Measurements from ENCODE around the gene GCKR. TPM values are rescaled to one million over a fixed set of nuclear protein-coding genes. Genes with fewer than 3 reads are reported as not detected.

The GCKR gene
- total and polyA plus RNA-seq, 2 donors (not counting 3 experiments of a cell fraction or from before 2014, with no cell fraction given), result 0.27 to 0.52 TPM

GRCh38 chr2:27561060-27561459 lies 64.4 kb downstream of the GCKR start:
- no peaks in the 10 kb centered on the region for H3K36me3 ChIP-seq (ENCODE audit: control insufficient read depth in 2 of 2, extremely low read depth in 1 of 2, insufficient read depth in 2 of 2, low read length in 2 of 2)
- POLR2A ChIA-PET, result no interaction called here
- intact Hi-C loops (cut with micrococcal nuclease), result no loop called here
- no peak overlapping the region for H2AFZ ChIP-seq (ENCODE audit: low read depth, low read length)
- H3K27ac ChIP-seq (ENCODE audit: insufficient read depth, low read depth, low read length), result no peak overlapping the region
- dilution Hi-C loops (cut with MboI; ENCODE audit: extremely low pct_ligation_motif_present, low sequenced_read_pairs), result no loop called here
- no peaks in the 10 kb centered on the region for H4K20me1 ChIP-seq (replicated peaks; ENCODE audit: control insufficient read depth, extremely low read depth, insufficient read depth, low read length)
- CTCF ChIA-PET, result no interaction called here
- no peaks in the 10 kb centered on the region for H3K9me3 ChIP-seq (replicated peaks; ENCODE audit: control insufficient read depth, insufficient read depth, low read length)
- H3K4me2 ChIP-seq (ENCODE audit: insufficient read depth, low read length), result no peak overlapping the region
- FAIRE-seq (no peak), DNase-seq (ENCODE audit: low read depth, low spot score) (no peak)
- no peaks in the 10 kb centered on the region for H3K79me2 ChIP-seq (ENCODE audit: control insufficient read depth, insufficient read depth, low read length)
- no peak for TF ChIP-seq GATA2 (IDR thresholded peaks at IDR 0.05; ENCODE audit: insufficient read depth, insufficient read length, low read depth, low read length)
- no peak for TF ChIP-seq MAX (IDR thresholded peaks at IDR 0.05; ENCODE audit: insufficient read depth, insufficient read length)
- no peak for TF ChIP-seq POLR2AphosphoS5 (IDR thresholded peaks at IDR 0.05; ENCODE audit: insufficient read depth, low read depth, low read length)
- TF ChIP-seq, protein P1, sequence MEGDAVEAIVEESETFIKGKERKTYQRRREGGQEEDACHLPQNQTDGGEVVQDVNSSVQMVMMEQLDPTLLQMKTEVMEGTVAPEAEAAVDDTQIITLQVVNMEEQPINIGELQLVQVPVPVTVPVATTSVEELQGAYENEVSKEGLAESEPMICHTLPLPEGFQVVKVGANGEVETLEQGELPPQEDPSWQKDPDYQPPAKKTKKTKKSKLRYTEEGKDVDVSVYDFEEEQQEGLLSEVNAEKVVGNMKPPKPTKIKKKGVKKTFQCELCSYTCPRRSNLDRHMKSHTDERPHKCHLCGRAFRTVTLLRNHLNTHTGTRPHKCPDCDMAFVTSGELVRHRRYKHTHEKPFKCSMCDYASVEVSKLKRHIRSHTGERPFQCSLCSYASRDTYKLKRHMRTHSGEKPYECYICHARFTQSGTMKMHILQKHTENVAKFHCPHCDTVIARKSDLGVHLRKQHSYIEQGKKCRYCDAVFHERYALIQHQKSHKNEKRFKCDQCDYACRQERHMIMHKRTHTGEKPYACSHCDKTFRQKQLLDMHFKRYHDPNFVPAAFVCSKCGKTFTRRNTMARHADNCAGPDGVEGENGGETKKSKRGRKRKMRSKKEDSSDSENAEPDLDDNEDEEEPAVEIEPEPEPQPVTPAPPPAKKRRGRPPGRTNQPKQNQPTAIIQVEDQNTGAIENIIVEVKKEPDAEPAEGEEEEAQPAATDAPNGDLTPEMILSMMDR (IDR thresholded peaks at IDR 0.05; ENCODE audit: extremely low read depth in 1 of 2, insufficient read depth in 1 of 2, low read depth in 1 of 2, low read length in 2 of 2), result no peak
- TF ChIP-seq FOS (IDR thresholded peaks at IDR 0.05; ENCODE audit: borderline replicate concordance, insufficient read depth, low read length), result no peak
- TF ChIP-seq POLR2A (IDR thresholded peaks at IDR 0.05; ENCODE audit: low read depth, low read length), result no peak
- no peak for TF ChIP-seq JUN (IDR thresholded peaks at IDR 0.05; ENCODE audit: borderline replicate concordance, insufficient read depth, insufficient read length, low read depth)
- TF ChIP-seq MYC (IDR thresholded peaks at IDR 0.05; ENCODE audit: low read depth, low read length), result no peak
- no peak for TF ChIP-seq EZH2 (IDR thresholded peaks at IDR 0.05; ENCODE audit: borderline replicate concordance, low read depth, low read length, severe bottlenecking)
- peaks cover 13% of the 10 kb centered on the region for H3K4me1 ChIP-seq (ENCODE audit: control insufficient read depth, extremely low read depth, insufficient read depth, low read length)
- no TSS peak for BruUV-seq (replicated peaks)
- H3K9ac ChIP-seq (replicated peaks; ENCODE audit: extremely low read depth, insufficient read depth, low read length), result no peak overlapping the region
- H3K9me1 ChIP-seq (replicated peaks; ENCODE audit: control insufficient read depth, extremely low read depth, insufficient read depth, low read length), result no peaks in the 10 kb centered on the region
- no peaks in the 10 kb centered on the region for H3K27me3 ChIP-seq (ENCODE audit: control insufficient read depth in 2 of 2, insufficient read depth in 2 of 2, low read length in 2 of 2)
- no peak overlapping the region for H3K4me3 ChIP-seq (replicated peaks in 1 of 3; ENCODE audit: insufficient read depth in 1 of 3, low read depth in 1 of 3, low read length in 3 of 3)
